CD4-positive, alpha-beta T cell treated with Interleukin-17A for 1 hour (primary cell): ENCODE data around the gene ZNF462.

Source experiments
- DNase-seq: peaks from one replicate; pipeline ENCODE4 v3.0.0-alpha.2; 2020

ZNF462 gene

DNA sequence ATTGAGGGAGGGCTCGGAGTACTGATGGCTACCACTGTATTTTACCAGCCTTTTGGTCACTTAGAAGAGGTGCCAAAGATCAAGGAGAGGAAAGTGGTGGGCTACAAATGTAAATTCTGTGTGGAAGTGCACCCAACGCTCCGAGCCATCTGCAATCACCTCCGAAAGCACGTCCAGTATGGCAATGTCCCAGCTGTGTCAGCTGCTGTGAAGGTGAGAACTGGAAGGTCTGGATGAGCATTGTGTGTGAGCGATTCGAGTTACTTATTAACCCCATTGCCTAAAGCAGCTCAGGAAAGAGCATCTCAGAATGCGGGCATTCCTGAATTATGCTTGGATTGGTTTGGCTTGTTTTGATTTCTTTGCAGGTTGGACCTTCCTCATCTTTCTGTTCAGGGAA, 67.5 kb downstream of the ZNF462 start:
- DNase-seq, result no peak

DNA sequence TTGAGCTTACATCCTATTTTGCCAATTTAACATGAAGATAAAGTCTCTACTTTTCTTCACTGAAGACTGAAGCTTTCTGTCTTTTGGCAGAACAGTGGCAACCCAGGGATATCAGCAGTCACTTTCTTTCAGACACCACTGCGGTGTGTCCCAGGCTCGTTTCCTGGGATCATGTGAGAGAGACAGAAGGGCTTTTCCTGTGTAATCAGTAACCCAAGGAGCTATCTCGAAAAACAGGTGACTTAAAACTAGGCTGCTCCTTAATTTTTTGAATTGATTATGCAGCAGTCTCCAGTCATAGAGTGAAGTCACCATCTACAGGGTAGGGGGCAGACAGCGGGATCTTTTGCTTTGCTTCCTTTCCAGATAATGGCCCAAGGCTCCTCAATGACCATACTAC, 68.5 kb downstream of the ZNF462 start:
- no peak for DNase-seq

DNA sequence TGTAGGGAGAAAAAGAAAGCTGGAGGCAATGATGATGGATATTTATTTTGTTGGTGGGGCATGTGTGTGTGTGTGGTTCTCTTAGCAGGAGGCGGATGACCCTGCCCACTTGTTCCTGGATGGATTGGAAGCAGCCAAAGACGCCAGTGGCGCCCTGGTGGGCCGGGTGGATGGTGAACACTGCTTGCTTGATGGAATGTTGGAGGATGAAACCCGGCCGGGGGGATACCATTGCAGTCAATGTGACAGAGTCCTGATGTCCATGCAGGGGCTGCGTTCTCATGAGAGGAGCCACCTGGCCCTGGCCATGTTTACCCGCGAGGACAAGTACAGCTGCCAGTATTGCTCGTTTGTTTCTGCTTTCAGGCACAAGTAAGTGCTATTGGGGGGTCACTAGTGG, 69.2 kb downstream of the ZNF462 start:
- DNase-seq, result no peak

DNA sequence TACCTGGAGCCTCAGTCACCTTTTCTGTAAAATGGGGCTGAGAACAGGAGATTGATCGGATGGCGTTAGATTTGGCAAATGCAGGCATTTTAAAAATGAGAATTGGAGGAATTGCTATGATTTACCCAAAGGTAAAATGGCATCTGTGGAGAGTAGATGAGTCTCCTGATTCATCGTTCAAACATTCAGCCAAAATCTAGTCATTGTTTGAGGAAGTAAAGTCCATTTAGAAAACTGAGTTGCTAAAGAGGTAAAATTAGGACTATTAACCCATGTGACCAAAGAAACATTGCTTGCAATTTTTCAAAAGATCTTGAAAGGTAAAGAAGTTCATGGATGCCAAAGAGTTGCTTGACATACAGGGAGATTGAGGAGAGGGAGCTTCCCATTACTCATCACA, 69.7 kb downstream of the ZNF462 start:
- no peak for DNase-seq

DNA sequence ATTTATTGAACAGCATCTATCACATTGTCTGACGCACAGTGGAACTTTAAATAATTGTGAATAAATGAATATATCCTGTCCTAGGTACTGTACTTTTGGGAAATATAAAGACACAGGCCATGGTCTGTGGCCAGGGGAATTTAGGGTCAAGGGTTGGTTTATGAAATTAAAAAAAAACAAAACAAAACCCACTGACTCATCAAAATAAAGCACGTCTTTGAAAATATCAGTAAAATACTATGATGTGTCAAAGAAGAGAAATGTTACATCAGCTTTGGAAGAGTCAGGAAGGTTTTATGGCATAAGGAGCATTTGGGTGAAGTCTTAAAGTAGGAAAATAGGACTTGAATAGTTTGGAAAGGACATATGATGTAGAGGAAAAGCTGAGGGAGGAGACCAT, 70.5 kb downstream of the ZNF462 start:
- no peak for DNase-seq

DNA sequence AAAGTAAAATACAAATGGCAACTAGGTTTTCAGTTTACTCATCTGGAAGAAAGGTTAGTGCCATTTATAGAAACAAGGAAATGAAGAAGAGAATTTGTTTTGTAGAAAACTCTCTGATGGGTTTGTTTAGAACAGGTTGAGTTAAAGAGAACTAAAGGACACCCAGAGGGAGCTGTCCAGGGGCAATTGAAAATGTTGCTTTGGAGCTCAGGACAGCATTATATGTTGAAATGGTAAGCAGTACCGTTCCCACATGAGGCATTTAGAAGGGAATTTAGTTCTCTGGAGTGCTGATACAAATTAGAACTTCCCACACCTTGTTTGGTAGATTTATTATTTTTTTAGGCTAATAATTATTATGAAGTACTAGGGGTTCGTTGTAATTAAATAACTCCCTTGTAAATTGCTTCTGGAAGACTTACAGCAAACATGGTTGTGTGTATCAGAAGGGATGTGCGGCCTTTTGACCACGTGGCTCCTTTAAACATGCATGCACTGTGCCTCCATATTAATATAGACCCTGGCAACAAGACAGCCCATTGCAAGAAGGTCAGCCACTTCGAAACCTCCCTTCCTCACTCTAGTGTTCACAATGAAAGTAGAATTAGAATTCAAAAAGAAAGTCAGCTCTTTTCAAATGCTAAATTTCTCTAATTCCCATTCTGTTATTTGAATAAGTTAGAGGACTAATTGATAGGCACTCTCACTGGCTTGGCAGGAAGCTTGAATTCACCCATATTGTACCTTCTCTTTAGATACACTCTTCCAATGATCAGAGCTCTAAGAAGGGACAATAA, 71.7 kb downstream of the ZNF462 start:
- DNase-seq, result no peak

DNA sequence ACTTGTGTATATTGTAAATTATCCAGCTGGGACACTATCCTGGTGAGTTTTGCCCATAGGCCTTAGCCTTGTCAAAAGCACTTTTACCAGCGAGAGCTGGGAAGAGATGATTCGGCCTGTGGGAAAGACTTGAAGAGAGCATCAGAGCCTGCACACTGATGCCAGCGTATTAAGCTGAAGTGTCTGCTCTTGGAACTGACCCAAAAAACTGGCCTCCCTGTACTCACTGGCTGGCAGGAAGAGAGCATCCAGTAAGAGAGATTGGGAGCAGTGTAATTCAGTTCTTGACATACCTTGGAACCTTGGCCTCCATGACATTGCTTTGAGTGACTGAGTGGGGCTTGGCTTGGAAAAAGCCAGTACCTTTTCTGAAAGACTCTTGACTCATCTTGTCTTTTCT, 73.7 kb downstream of the ZNF462 start:
- DNase-seq, result no peak

DNA sequence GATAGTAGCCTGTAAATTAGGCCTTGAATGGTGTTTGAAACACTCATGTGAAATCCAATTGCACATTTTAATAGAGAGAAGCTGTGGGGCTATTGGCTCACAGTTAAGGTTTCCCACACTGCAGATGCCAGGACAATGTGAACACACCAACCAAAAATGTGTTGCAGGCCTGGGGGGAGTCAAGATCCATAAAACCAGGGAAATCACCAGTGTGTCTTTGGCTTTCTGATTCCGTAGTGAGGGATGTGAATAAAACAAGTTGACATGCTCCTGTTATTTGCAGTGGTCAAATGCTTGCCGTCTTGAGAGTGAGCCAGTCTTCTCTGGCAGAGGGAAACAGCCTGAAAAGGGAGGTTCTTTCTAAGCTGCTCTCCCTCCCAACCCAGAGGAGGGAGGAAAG, 79.0 kb downstream of the ZNF462 start:
- DNase-seq, result no peak

DNA sequence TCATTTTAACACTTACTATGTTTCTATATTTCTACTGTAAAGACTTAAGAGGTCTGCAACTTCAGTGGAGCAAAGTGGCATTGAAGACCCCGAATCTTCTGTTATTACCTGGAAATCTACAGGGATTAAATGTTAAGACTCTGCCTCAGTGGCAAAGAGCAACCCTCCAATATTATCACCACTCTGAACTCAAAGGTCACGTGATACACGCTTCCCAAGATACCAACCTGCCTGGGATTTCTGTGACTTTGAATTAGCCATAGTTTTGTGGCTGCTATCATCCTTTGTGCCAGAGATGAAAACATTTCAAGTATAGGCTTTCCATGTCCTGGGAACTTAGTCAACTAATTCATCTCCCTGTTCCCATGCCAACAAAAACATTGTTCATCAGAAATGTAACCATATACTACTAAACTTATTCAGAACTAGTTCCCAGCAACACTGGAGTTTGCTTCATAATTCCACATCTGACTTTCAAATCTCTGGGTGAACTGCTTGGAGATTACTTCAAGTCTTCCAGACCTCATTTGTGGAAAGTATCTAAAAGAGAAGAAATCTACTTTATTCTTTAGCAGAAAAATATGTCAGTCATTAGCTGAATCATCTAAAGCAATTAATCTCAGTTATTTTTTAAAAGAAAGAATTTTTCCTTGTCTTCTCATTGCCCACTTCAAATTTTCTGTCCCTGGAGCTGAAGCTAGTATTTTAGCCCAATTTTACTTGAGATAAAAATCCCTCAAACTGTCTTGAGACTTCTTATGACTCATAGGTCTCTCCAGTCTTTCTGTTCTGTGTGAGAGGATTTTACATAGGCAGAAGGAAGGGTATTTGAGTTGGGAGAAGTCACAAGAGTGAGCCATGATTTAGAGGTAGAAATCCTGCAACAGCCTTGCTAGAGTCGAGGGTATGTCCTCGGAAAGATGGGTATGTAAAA, 83.0 kb downstream of the ZNF462 start:
- DNase-seq, result no peak

DNA sequence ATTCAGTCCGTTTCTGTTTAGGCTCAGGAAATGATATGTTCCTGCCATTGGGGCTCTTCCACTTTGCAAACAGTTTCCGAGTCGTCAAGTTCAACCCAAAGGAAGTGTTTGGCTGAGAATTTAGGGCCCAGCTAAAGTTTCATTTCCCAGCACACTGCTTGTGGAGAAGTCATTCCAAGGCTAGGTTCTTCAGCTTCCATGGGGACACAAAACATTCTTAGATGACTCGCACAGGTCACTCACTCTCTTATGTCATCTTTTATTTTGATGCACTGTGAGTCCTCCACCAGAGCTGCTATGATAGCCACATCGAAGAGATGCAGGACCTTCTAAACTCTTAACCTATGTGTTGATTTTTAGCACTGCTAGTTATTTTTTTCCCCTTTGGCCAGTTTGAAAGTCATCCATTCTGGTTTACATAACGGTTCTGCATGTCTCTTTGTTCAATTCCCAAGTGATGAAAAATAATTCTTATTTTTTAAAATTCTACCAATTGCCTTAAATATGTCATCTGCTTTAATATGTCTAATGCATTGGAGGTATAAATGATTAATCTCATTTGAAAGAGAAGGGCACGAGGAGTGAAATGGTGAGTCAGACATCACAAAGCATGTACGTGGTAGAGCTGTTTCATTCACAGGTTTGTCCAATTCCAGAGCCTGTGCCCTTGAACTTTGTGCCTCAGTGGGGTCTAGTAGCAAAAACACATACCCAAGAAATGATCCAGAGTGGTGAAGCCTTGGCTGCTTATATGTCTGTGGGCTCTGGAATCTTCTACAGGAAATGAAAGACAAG, 84.3 kb downstream of the ZNF462 start:
- no peak for DNase-seq

DNA sequence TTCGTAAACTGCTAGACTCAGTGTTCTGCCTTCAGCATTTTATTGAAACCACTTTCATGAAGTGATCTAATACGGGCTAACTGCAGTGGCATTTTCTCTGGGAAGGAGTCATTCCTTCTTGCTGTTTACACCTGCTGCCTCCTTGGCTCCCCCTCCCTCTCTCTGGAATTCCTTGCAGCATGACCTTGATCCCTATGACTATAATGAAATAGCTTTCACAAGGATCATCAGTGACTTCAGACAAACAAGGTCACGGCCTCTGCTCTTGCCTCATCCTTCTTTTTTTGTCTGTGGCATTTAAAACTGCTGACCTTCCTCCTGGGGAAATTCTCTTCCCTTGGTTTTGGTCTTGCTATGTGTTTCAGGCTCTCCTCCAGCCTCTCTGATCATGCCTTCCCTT, 90.2 kb downstream of the ZNF462 start:
- DNase-seq, result no peak

DNA sequence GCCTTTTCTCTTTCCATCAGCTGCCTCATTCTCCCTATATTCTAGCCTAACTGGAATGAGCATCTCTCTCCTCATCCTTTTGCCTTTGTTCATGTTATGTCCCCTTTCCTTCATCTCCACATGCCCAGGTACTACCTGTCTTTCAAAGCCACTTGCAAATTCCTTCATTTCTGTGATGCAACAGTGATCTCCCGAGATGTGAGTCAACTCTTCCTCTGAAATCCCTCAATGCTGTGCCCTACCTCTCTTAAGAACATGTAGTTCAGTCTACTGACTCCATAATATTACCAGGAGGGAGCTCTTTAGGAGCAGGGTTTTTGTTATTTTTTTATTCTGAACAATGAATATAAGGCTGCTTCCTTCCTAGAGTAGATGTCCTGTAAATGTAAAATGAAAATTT, 91.6 kb downstream of the ZNF462 start:
- no peak for DNase-seq

DNA sequence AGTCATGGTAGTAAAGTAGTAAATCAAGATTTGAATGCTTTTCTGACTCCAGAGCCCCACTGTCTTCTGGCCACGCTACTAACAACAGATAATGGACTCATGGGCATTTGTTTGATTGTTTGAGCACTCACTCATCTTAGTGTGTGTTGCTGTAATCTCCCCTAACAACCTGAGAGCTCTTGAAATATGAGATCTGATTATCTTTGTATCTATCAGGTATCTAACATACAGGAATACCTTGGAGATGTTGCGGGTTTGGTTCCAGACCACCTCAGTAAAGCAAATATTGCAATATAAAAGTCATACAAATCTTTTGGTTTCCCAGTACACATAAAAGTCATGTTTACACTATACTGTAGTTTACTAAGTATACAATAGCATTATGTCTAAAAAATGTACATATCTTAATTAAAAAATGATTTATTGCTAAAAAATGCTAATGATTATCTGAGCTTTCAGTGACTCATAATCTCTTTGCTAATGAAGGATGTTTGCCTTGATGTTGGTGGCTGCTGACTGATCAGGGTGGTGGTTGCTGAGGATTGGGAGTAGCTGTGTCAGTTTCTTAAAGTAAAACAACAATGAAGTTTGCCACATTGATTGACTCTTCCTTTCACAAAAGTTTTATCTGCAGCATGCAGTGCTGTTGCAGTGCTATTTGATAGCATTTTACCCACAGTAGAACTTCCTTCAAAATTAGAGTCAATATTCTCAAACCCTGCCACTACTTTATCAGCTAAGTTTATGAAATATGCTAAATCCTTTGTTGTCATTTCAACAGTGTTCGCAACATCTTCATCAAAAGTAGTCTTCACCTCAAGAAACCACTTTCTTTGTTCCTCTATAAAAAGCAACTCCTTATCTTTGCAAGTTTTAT, 92.2 kb downstream of the ZNF462 start:
- DNase-seq, result no peak

DNA sequence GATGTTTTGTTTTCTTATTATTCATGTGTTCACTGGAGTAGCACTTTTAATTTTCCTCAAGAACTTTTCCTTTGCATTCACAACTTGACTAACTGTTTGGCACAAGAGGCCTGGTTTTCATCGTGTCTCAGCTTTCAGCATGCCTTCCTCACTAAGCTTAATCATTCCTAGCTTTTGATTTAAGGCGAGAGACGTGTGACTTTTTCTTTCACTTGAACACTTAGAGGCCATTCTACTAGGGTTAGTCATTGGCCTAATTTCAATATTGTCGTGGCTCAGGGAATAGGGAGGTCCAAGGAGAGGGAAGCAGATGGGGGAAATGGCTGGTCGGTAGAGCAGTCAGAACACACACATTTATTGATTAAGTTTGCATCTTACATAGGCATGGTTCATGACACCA, 94.0 kb downstream of the ZNF462 start:
- DNase-seq, result no peak

DNA sequence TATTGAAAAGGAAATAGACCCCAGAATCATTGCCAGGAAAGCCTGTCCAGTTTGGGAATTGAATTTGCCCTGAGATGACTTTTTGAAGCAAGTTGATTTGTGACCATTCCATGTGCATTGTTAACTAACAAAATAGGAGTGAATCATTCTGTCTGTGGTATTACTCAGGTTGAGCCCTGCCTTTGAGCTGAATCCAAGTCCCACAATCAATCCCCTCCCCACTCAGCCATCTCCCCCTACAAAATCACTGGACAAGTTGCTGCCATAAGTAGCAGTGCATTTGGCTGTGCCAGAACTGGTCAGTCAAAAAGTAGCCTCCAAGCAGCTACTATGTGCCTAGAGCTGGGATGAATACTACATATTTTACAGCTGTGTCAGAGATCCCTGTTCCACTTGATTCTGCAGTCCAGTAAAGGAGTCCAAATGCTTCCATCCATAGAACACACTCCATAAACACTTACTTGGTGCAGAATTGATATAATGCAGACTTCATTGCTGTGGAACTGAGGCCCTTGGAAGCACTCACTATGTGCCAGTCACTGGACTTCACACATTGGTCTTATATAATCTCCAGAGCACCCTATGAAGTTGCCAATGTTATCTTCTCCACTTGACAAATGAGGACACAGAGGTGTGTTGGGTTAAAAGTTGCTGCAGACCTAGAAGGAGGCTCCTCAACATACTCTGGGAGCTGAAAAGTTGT, 96.1 kb downstream of the ZNF462 start:
- no peak for DNase-seq

DNA sequence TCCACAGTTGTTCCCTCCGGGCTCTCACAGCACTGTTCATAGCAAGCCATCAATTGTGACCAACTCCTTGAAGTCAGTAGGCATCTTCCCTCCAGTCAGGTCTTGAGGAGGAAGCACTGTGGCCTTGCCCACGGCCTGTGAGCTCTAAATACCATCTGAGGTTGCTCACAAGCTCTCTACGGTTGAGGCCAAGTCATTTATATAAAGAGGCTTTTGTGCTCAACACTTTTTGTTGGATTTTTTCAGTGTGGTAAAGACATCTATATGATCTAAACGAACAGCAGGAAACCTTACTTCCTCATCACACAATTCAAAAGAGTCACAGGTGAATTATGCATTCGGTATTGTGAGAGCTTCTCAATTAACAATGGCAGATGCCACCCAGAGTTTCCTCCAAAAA, 97.3 kb downstream of the ZNF462 start:
- no peak for DNase-seq

DNA sequence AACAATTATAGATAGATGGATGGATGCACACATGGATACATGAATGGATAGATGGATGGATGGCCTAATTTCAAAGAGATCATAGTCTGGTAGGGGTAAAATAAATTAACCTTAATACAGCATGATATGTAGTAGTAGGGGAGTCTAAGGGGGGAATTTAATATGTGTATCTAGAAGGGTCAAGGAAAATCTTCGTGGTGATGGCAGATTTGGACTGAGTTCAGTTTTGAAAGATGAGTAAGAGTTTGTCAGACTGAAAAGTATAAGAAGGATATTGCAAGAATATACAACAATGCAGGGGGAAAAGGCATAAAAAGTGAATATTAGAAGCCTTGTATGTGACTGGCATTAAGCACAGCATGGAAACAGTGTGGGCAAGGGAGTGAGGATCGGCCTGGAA, 98.7 kb downstream of the ZNF462 start:
- no peak for DNase-seq

DNA sequence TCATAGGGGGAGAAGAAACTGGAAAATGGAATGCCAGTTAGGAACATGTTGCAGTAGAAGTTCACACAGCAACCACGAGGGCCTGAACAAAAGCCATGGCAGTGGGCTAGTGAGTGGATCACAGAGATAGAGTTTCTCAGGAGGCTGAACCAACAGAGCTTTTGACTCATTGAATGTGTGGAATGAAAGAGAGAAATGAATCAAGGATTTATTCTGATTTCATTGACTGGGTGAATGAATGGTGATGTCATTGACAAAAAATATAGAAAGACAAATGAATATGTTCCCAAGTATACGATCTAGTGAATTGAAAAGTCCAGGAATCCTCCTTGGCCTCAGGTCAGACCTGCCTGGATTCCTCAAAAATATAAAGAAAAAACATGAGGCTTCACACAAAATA, 99.2 kb downstream of the ZNF462 start:
- no peak for DNase-seq

DNA sequence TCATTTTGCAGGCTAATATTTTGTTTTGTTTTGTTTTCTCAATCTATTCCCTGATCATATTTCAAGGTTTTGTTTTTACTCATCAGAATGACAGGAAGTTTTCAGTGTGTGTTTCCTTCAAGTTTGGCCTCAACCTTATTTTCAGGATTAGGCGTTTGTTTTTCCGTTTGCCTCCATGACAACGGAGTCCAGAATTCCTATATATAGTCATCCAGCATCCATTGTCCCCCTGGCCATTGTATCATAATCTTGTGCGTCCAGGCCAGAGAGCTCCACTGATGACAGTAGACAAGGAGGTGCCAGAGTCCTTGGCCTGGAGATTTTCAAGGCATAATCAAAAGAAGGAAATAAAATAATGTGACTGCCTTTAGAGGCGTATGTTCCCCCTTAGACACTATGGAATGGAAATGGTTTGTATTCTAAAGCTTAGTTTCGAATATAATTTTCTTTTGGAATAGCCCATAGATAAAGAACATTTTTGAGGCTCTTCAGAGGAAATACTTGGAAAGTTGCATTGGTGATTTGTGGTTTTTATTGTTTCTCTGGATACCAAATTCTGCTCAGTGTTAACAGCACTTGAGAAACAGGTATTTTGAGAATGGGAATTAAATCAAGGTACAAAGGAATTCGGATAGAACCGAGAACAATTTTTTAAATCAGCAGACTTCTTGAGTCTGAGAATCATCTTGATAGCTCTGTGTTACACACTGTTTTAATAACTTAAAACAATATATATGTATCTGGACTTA, 99.8 kb downstream of the ZNF462 start:
- no peak for DNase-seq

DNA sequence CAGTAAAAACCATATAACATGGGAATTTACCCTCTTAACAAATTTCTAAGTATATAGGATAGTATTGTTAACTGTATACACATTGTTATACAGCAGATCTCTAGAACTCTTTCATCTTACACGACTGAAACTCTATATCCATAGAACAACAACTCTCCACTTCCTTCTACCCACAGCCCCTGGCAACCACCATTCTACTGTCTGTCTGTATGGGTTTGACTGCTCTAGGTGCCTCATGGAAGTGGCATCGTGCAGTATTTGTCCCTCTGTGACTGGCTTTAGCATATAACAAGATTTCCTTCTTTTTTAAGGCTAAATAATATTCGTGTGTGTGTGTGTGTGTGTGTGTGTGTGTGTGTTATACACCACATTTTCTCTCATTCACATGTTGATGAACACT, 100.7 kb downstream of the ZNF462 start:
- DNase-seq, result no peak

DNA sequence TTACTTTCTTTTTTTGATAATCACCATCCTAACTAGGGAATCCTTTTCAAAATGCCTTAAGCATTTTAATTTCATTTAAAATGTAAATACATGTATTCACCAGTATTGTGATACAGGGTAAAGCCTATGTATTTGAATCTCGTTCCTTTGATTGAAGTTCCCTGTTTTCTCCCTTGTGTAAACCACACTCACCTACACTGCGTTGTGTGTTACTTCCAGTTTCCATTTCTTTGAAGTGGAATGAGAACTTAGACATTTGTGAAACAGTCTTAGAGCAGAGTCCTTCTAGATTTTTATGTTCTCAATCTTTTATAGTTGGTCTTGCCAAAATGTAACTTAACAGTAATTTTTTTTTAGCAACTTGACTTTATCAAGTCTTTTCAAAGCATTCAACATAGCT, 101.4 kb downstream of the ZNF462 start:
- peak; percentile 6 for DNase-seq
